Myocyte (in vitro differentiated cells): ENCODE measurements around the gene DPF3. TPM values are rescaled to one million over a fixed set of nuclear protein-coding genes. Genes with fewer than 3 reads are reported as not detected.

Experiments used
- DNase-seq: peaks from one replicate; pipeline ENCODE4 v3.0.0-alpha.2; 2012; ENCODE audit warnings: low read depth
- total RNA-seq: library from RNA; depleted of rRNA; stranded (reverse); fragments of >200 nt; gene quantifications from 2 replicates; pipeline ENCODE4 v1.2.3, GENCODE V29; 2014

Gene DPF3
- total RNA-seq, 1 donor from 2014 or later = 4.7 TPM

- no peak for DNase-seq
These were observed 93.0 kb downstream of the DPF3 start for GRCh38 chr14:72800848-72801370.

GRCh38 chr14:72800296-72800695 lies 93.6 kb downstream of the DPF3 start:
- DNase-seq = no peak

- no peak for DNase-seq
These were observed 97.0 kb downstream of the DPF3 start for GRCh38 chr14:72796935-72797334.

- DNase-seq = no peak
These were observed 100.6 kb downstream of the DPF3 start for GRCh38 chr14:72793156-72793939.

GRCh38 chr14:72792051-72792788 lies 101.7 kb downstream of the DPF3 start:
- DNase-seq = peak; percentile 34

GRCh38 chr14:72790887-72791566 lies 102.9 kb downstream of the DPF3 start:
- peak; percentile 69 for DNase-seq

- no peak for DNase-seq
These were observed 104.8 kb downstream of the DPF3 start for GRCh38 chr14:72788972-72789728.

GRCh38 chr14:72788255-72788654 lies 105.6 kb downstream of the DPF3 start:
- DNase-seq = no peak

GRCh38 chr14:72787841-72788240 lies 106.1 kb downstream of the DPF3 start:
- no peak for DNase-seq

GRCh38 chr14:72786378-72787350 lies 107.2 kb downstream of the DPF3 start:
- no peak for DNase-seq

GRCh38 chr14:72783741-72784140 lies 110.2 kb downstream of the DPF3 start:
- DNase-seq = no peak

- DNase-seq = no peak
These were observed 111.1 kb downstream of the DPF3 start for GRCh38 chr14:72782817-72783216.

GRCh38 chr14:72781561-72782508 lies 112.1 kb downstream of the DPF3 start:
- DNase-seq = no peak

- DNase-seq = peak; percentile 74
These were observed 113.2 kb downstream of the DPF3 start for GRCh38 chr14:72780751-72781150.

GRCh38 chr14:72779679-72780078 lies 114.2 kb downstream of the DPF3 start:
- no peak for DNase-seq

GRCh38 chr14:72777636-72778035 lies 116.3 kb downstream of the DPF3 start:
- no peak for DNase-seq

- DNase-seq = no peak
These were observed 117.1 kb downstream of the DPF3 start for GRCh38 chr14:72776701-72777261.

- DNase-seq = no peak
These were observed 117.9 kb downstream of the DPF3 start for GRCh38 chr14:72775923-72776554.
